GM12874 (cell line): Measurements from ENCODE around the gene MYO9A.

Experiments
- TF ChIP-seq, protein P1 (sequence below): IDR thresholded peaks from 2 replicates; pipeline ENCODE4 v1.5.1; 2011; ENCODE audit warnings: low read depth, mild to moderate bottlenecking, control low read depth, low read length, moderate library complexity; ENCODE audit not compliant: insufficient read depth

Gene MYO9A

GRCh38 chr15:71801935-71802655, 315.9 kb downstream of the MYO9A start:
- TF ChIP-seq, protein P1, sequence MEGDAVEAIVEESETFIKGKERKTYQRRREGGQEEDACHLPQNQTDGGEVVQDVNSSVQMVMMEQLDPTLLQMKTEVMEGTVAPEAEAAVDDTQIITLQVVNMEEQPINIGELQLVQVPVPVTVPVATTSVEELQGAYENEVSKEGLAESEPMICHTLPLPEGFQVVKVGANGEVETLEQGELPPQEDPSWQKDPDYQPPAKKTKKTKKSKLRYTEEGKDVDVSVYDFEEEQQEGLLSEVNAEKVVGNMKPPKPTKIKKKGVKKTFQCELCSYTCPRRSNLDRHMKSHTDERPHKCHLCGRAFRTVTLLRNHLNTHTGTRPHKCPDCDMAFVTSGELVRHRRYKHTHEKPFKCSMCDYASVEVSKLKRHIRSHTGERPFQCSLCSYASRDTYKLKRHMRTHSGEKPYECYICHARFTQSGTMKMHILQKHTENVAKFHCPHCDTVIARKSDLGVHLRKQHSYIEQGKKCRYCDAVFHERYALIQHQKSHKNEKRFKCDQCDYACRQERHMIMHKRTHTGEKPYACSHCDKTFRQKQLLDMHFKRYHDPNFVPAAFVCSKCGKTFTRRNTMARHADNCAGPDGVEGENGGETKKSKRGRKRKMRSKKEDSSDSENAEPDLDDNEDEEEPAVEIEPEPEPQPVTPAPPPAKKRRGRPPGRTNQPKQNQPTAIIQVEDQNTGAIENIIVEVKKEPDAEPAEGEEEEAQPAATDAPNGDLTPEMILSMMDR: no peak

DNA sequence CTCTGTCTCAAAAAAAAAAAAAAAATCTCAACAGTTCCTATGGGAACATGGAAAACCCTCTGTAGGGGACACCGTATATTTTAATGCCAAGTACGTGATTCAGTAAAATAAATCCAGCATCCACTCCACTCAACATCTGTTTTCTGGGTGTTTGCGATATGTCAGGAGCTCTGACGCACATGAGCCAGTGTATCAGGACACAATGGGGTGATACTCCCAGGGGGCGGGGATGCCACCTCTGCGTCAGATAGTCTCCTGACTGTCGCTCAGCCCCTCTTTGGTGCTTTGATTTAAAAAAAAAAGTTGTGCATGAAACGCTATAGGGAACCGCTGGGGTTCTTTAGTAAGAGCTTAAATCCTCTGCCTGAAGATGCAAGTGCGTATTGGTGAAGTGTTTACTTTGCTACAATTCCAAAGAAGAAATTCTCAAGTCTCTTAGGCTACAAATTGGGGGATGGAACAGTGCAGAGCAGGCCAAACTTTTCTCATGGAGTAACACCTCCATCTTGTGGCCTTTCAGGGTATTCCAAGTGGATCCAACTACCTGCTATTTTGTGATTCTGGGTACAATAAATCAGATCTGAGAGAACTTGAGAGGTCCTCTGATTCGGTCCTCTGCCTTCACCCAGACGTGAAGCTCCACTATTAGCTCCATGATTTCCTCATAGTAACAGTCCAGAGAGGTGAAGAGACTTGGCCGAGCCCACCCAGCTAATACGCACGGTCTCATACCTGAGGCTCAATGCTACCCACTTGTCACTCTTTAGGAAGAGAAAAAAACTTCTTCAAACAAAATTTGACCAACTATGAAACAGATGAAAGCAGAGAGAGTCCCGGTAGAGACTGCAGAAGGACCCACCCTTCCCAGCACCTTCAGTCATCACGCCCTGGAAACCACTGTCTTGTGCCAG, 316.9 kb downstream of the MYO9A start:
- TF ChIP-seq, protein P1: peak; percentile 55

DNA sequence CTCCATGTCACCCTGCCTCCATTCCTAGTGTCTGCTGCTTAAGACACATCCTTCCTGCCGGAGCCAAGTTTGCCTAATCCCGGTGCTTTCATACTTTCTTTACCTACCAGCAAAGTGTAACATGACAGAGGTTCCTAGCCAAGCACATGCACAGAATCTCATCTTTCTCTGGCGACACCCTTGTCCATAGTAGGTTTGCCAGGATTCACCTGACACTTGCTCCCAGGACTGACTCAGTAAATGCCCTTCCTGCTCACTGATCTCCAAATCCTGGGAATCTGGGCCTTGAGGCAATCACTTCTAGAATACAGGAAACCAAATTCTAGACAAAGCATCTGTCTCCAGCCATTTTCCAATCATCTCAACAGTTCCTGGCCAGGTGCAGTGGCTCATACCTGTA, 317.8 kb downstream of the MYO9A start:
- TF ChIP-seq, protein P1: no peak

DNA sequence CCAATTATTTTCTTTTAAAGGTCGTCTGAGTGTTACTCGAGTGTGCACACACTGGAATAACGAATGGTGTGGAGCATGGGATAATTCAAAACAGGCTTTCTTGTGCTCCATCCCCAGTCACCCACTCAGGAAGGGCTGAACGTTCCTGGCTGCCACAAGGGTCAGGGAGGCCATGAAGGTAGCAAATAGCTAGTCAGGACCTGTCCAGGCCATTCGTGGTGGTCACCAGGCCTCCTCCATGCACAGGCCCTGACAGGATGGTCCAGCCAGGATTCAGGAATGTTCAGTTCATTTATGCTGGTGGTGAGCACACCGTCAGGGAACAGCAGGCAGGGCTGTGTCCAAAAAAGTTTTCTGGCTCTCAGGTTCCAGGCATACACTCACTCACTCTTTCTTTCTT, 319.3 kb downstream of the MYO9A start:
- TF ChIP-seq, protein P1: no peak

DNA sequence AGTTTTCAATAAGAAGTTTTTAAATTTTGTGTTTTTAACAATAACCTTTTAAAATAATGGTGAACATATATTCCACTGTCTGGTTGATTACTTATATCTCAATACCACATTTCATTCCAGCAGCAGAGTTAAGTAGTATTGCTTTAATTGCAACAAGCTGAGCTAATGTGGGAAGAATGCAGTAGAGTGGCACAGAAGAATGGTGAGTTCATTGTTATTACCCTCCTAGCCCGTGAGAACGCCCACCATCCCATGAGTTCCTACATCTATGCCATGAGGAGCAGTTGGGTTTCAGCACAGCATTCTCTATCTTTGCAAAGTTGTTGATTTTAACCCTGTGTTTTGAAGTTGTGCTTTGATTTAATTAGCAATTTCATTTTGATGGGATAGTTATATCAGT, 325.4 kb downstream of the MYO9A start:
- TF ChIP-seq, protein P1: no peak

GRCh38 chr15:71791975-71792374, 326.0 kb downstream of the MYO9A start:
- TF ChIP-seq, protein P1: no peak

DNA sequence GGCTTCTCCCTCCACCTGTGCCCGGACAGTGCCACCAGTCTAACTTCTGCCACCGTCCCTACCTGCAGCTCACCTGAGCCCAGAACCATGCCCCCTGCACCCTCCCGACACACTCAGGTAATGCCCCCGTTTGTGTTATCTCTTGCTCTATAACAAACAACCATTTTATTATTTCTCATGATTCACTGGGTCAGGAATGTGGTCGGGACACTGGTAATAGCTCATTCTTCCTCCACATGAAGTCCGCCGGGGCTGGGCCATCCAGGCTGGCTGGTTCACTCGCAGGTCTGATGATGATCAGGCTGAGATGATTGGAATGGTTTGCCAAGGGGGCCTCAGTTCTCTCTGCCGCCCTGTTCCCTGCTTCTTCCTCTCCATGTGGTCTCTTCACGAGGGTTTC, 327.9 kb downstream of the MYO9A start:
- TF ChIP-seq, protein P1: no peak
